GM12878 (cell line): ENCODE results near the gene PGM2L1. TPM values are rescaled to one million over a fixed set of nuclear protein-coding genes. Genes with fewer than 3 reads are reported as not detected.

ENCODE experiments used
- ATAC-seq: fragments of 200-7000 bp; cut with Tn5 transposase; 3 replicates; pipeline ENCODE4 v1.9.1; 2020; ENCODE audit warnings: mild to moderate bottlenecking, moderate library complexity
- BruUV-seq: library from RNA; stranded (reverse); fragments of 400-500 nt; replicated peaks from 2 replicates; lab custom pipeline; 2021; lab: Mats Ljungman, UMichigan
- CTCF ChIA-PET: fragments of 300-600 bp; sonication (Branson Sonifier 250); formaldehyde crosslinking; extraction: SDS; loops from one replicate; lab custom pipeline; 2021; ENCODE audit warnings: inconsistent platforms; lab: Yijun Ruan, JAX
- POLR2A ChIA-PET: fragments of 350-600 bp; formaldehyde crosslinking; extraction: SDS; loops from one replicate; lab custom pipeline; 2021; ENCODE audit warnings: inconsistent platforms; lab: Charles Lee
- RAD21 ChIA-PET: fragments of 300-600 bp; sonication (Branson Sonifier 250); formaldehyde crosslinking; loops from one replicate; lab custom pipeline; 2023; ENCODE audit warnings: antibody characterized with exemption; ENCODE audit not compliant: unreplicated experiment; lab: Charles Lee
- SMC1A ChIA-PET: fragments of 300-600 bp; sonication (Branson Sonifier 250); formaldehyde crosslinking; loops from one replicate; lab custom pipeline; 2023; ENCODE audit not compliant: unreplicated experiment, uncharacterized antibody; lab: Charles Lee
- DNase-seq: peaks from one replicate; pipeline ENCODE4 v3.0.0-alpha.2; 2011; ENCODE audit warnings: low read depth, low spot score
- FAIRE-seq: peaks from 3 replicates; lab custom pipeline; 2011; peaks lifted over from hg19 to GRCh38; lab: Jason Lieb, UNC
- H2AFZ ChIP-seq: 2 replicates; pipeline ENCODE4 v1.6.0; 2011; ENCODE audit warnings: low read depth, low read length, control low read depth; ENCODE audit not compliant: control insufficient read depth
- H3K27ac ChIP-seq: 2 replicates; pipeline ENCODE4 v1.5.1; 2011; ENCODE audit warnings: control low read depth; ENCODE audit not compliant: control insufficient read depth, insufficient read depth
- H3K27me3 ChIP-seq, 2 experiments: replicated peaks in 1 of 2; 2 replicates each; pipeline versions ENCODE4 v1.6.0 to v1.6.1; 2011; ENCODE audit warnings: low read length in 1 of 2; ENCODE audit not compliant: control insufficient read depth in 2 of 2, insufficient read depth in 2 of 2
- H3K36me3 ChIP-seq, 2 experiments: 2 replicates each; pipeline ENCODE4 v1.5.1; 2011; ENCODE audit warnings: low read length in 1 of 2; ENCODE audit not compliant: control insufficient read depth in 2 of 2, insufficient read depth in 2 of 2
- H3K4me1 ChIP-seq: 2 replicates; pipeline ENCODE4 v1.6.1; 2011; ENCODE audit warnings: mild to moderate bottlenecking, low read length, moderate library complexity, mixed read lengths; ENCODE audit not compliant: control insufficient read depth, insufficient read depth
- H3K4me2 ChIP-seq: 2 replicates; pipeline ENCODE4 v1.6.0; 2011; ENCODE audit warnings: control low read depth; ENCODE audit not compliant: control insufficient read depth, insufficient read depth
- H3K4me3 ChIP-seq: fragments of 200-600 bp; sonication (generic); 2 replicates; pipeline ENCODE4 v1.5.1; 2016
- H3K79me2 ChIP-seq: 2 replicates; pipeline ENCODE4 v1.6.0; 2011; ENCODE audit warnings: low read length; ENCODE audit not compliant: control insufficient read depth, insufficient read depth
- H3K9ac ChIP-seq: 2 replicates; pipeline ENCODE4 v1.8.0; 2011; ENCODE audit warnings: low read length, control low read depth, mixed read lengths; ENCODE audit not compliant: control insufficient read depth, insufficient read depth
- H3K9me3 ChIP-seq: replicated peaks from 3 replicates; pipeline ENCODE4 v1.5.1; 2011; ENCODE audit warnings: mild to moderate bottlenecking, low read length; ENCODE audit not compliant: control insufficient read depth, insufficient read depth
- H4K20me1 ChIP-seq: 2 replicates; pipeline ENCODE4 v1.6.0; 2011; ENCODE audit not compliant: control insufficient read depth, insufficient read depth
- EGR1 ChIP-seq, 2 experiments: IDR thresholded peaks; 1 replicate in 1 of 2; 2 replicates in 1 of 2; pipeline ENCODE4 v1.6.1; 2011 to 2012; ENCODE audit warnings: low read depth in 2 of 2, low read length in 2 of 2, borderline replicate concordance in 1 of 2, mild to moderate bottlenecking in 1 of 2, moderate library complexity in 1 of 2
- NFYB ChIP-seq: IDR thresholded peaks from 2 replicates; pipeline ENCODE4 v1.6.1; 2011; ENCODE audit warnings: low read depth, mild to moderate bottlenecking, low read length, improper control_type of control experiment, moderate library complexity; ENCODE audit not compliant: insufficient read depth
- POU2F2 ChIP-seq: IDR thresholded peaks from 3 replicates; pipeline ENCODE4 v1.6.1; 2011; ENCODE audit warnings: low read depth, mild to moderate bottlenecking, low read length, borderline replicate concordance
- ZNF207 ChIP-seq: fragments of 450-650 bp; IDR thresholded peaks from 2 replicates; pipeline ENCODE4 v1.6.1; 2014; ENCODE audit warnings: antibody characterized with exemption, mild to moderate bottlenecking, borderline replicate concordance
- ZNF217 ChIP-seq: fragments of 450-650 bp; IDR thresholded peaks from 2 replicates; pipeline ENCODE4 v1.6.1; 2017; ENCODE audit warnings: antibody characterized with exemption, mild to moderate bottlenecking
- WGBS: methylation state at CpG from one replicate; pipeline ENCODE4 v1.1.6; 2016; ENCODE audit warnings: low lambda C conversion rate; ENCODE audit not compliant: insufficient replicate concordance, insufficient coverage; ENCODE audit errors: missing lambda C conversion rate; 5-methylcytosine and 5-hydroxymethylcytosine counted together
- in situ Hi-C: fragments of 300-500 bp; cut with MboI; formaldehyde crosslinking; loops from 9 replicates; pipeline ENCODE4 v1.14.3; 2018; ENCODE audit warnings: mixed read lengths
- intact Hi-C: fragments of 100-400 bp; cut with micrococcal nuclease; formaldehyde crosslinking; loops from one replicate; pipeline ENCODE4 v1.14.2; 2022; ENCODE audit not compliant: unreplicated experiment
- polyA plus RNA-seq, 11 experiments: library from polyadenylated mRNA; depleted of rRNA in 4 of 11; unstranded in 6 of 11; stranded (reverse) in 5 of 11; fragments of >200 nt; fragmentation: Nextera tagmentation in 4 of 11; fragmentation: Illumina TruSeq in 1 of 11; extraction: Ambion mirVana in 4 of 11; extraction: Trizol in 1 of 11; gene quantifications; 1 replicate in 1 of 11; 2 replicates in 10 of 11; pipeline versions ENCODE4 v1.2.1 to v1.2.3, GENCODE V29; 2011 to 2016; ENCODE audit warnings: inconsistent platforms in 2 of 11, missing spikeins in 2 of 11, low read depth in 1 of 11
- total RNA-seq, 4 experiments: library from RNA; depleted of rRNA in 3 of 4; stranded (reverse); fragments of >200 nt in 3 of 4; fragmentation: Illumina TruSeq in 1 of 4; extraction: Trizol in 1 of 4; gene quantifications; 2 replicates each; pipeline versions ENCODE4 v1.2.1 to v1.2.3, GENCODE V29; 2013 to 2021
- TF ChIP-seq, protein P1 (sequence below): fragments of 450-650 bp; IDR thresholded peaks from 2 replicates; pipeline ENCODE4 v1.6.1; 2017; ENCODE audit warnings: mild to moderate bottlenecking, moderate library complexity

The PGM2L1 gene
- total and polyA plus RNA-seq, 10 of the 15 experiments (the other 5 are each of a cell fraction or from before 2014, with no cell fraction given) = 0.04 to 0.20 (median 0.13) TPM; not detected in 1

DNA sequence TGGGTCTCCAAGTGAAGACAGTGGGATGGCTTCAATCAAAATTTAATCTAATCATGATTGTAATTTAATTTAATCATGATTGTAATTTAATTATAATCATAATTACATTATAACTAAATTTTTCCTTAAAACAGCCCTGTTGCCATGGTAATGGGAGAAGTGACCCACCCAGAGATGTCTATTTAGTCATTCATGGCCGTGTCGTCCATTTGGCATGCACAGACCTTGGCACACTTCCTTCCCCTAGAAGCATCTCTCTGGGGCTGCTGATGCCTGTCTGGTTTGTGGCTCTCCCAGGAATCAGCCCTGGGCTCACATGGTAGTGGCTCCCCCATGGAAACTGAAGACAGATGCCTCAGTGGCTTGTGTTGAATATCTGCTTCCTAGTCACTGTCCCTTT, 113.8 kb downstream of the PGM2L1 start:
- SMC1A ChIA-PET = no interaction called here
- Histone ChIP-seq H3K4me1 (peaks cover 3% of the 10 kb centered on the region), H3K4me2 (no peak overlapping the region), H3K4me3 (no peak overlapping the region), H3K27ac (no peak overlapping the region), H3K79me2 (no peaks in the 10 kb centered on the region), H3K9ac (no peak overlapping the region), H3K9me3 (no peaks in the 10 kb centered on the region; the same call in 1 of the 3 replicates), H3K27me3 (no peaks in the 10 kb centered on the region), H2AFZ (no peak overlapping the region), H4K20me1 (no peaks in the 10 kb centered on the region), H3K36me3 (no peaks in the 10 kb centered on the region)
- POLR2A ChIA-PET = no interaction called here
- no TSS peak for BruUV-seq
- 78% methylated on average over 2 of the region's 2 CpGs for WGBS
- no peak for DNase-seq
- intact Hi-C loops (no loop called here), in situ Hi-C loops (no loop called here)
- ATAC-seq = no peak
- TF ChIP-seq, protein P1, sequence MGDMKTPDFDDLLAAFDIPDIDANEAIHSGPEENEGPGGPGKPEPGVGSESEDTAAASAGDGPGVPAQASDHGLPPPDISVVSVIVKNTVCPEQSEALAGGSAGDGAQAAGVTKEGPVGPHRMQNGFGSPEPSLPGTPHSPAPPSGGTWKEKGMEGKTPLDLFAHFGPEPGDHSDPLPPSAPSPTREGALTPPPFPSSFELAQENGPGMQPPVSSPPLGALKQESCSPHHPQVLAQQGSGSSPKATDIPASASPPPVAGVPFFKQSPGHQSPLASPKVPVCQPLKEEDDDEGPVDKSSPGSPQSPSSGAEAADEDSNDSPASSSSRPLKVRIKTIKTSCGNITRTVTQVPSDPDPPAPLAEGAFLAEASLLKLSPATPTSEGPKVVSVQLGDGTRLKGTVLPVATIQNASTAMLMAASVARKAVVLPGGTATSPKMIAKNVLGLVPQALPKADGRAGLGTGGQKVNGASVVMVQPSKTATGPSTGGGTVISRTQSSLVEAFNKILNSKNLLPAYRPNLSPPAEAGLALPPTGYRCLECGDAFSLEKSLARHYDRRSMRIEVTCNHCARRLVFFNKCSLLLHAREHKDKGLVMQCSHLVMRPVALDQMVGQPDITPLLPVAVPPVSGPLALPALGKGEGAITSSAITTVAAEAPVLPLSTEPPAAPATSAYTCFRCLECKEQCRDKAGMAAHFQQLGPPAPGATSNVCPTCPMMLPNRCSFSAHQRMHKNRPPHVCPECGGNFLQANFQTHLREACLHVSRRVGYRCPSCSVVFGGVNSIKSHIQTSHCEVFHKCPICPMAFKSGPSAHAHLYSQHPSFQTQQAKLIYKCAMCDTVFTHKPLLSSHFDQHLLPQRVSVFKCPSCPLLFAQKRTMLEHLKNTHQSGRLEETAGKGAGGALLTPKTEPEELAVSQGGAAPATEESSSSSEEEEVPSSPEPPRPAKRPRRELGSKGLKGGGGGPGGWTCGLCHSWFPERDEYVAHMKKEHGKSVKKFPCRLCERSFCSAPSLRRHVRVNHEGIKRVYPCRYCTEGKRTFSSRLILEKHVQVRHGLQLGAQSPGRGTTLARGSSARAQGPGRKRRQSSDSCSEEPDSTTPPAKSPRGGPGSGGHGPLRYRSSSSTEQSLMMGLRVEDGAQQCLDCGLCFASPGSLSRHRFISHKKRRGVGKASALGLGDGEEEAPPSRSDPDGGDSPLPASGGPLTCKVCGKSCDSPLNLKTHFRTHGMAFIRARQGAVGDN = no peak
- TF ChIP-seq NFYB = no peak
- TF ChIP-seq ZNF217 = no peak
- no peak for TF ChIP-seq ZNF207
- TF ChIP-seq EGR1 (IDR thresholded peaks at IDR 0.05; ENCODE audit: borderline replicate concordance in 1 of 2, low read depth in 2 of 2, low read length in 2 of 2) = no peak
- TF ChIP-seq POU2F2 = no peak
- RAD21 ChIA-PET = no interaction called here
- CTCF ChIA-PET = no interaction called here
- no peak for FAIRE-seq
